Measurements from ENCODE around the gene FAM53B.

DNA sequence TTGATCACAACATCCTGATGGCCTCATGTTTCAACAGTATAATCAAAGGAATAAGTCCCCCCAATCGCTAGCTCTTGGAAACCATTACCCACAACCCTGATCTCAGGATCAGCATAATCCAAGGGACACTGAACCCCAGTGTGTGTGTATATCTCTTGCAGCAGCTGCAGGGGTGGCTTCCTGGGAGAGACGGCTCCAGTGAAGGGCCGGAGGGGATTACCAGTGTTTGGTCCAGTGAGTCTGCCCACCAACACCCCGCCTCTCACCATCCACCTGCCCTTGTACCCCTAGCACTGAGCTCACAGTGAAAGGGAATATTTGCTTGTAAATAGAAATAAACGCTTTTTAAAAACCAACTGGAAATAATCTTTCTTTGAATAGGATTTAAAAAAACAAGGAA, 63.1 kb downstream of the FAM53B start:
- TF ChIP-seq, protein P1, sequence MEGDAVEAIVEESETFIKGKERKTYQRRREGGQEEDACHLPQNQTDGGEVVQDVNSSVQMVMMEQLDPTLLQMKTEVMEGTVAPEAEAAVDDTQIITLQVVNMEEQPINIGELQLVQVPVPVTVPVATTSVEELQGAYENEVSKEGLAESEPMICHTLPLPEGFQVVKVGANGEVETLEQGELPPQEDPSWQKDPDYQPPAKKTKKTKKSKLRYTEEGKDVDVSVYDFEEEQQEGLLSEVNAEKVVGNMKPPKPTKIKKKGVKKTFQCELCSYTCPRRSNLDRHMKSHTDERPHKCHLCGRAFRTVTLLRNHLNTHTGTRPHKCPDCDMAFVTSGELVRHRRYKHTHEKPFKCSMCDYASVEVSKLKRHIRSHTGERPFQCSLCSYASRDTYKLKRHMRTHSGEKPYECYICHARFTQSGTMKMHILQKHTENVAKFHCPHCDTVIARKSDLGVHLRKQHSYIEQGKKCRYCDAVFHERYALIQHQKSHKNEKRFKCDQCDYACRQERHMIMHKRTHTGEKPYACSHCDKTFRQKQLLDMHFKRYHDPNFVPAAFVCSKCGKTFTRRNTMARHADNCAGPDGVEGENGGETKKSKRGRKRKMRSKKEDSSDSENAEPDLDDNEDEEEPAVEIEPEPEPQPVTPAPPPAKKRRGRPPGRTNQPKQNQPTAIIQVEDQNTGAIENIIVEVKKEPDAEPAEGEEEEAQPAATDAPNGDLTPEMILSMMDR (IDR thresholded peaks at IDR 0.05): no peak
- no peak for TF ChIP-seq POLR2A (IDR thresholded peaks at IDR 0.05)

Data from breast epithelium (tissue), 3 donors.